CD4-positive, alpha-beta T cell treated with Interleukin-12 subunit alpha and Interleukin-12 subunit beta, for 1 hour (primary cell): Measurements from ENCODE around the gene SLC25A25.
"Not testable (repeated sequence)": the region's sequence is repeated elsewhere in the genome, so short reads cannot be mapped to it uniquely, and the experiment has no call there.

Source experiments
- DNase-seq: peaks from one replicate; pipeline ENCODE4 v3.0.0-alpha.2; 2020

Gene SLC25A25

GRCh38 chr9:128053560-128053959 is 14.5 kb upstream of the SLC25A25 start:
- no peak for DNase-seq

DNA sequence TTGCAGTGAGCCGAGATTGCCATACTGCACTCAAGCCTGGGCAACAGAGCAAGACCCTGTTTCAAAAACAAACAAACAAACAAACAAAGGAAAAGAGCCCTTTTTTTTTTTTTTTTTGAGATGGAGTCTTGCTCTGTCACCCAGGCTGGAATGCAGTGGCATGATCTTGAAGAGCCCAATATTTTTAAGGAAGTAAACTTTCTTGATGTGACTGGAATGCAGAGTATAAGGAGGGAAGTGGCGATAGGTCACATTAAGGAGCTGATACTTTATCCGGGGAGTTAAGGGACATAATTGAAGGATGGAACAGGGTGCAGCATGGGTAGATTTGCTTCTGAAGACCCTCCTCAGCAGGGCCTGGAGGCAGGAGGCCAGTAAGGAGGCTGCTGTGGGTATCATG is 13.9 kb upstream of the SLC25A25 start:
- no peak for DNase-seq

GRCh38 chr9:128055344-128056040 is 12.5 kb upstream of the SLC25A25 start:
- no peak for DNase-seq

DNA sequence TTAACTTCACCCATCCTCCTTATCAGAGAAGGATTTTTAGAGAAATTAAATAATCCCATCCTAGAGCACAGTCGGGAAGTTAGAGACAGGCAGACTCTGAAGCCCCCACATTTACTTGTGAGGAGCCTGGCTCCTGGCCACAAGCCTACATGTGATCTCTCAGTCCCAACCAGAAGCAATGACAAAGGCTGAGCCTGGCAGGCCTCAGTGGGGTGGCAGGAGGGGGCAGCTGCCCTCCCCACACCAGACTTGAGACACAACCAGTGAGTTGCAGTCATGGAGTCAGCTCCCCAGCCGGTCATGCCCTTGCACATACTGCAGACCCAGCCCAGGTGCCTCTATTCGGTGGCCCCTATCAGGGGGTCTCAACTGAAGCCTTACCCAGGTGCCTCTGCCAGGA is 11.9 kb upstream of the SLC25A25 start:
- no peak for DNase-seq

GRCh38 chr9:128056887-128057723 is 10.9 kb upstream of the SLC25A25 start:
- DNase-seq = no peak

- no peak for DNase-seq
Measured at GRCh38 chr9:128057724-128058409, 10.2 kb upstream of the SLC25A25 start.

DNA sequence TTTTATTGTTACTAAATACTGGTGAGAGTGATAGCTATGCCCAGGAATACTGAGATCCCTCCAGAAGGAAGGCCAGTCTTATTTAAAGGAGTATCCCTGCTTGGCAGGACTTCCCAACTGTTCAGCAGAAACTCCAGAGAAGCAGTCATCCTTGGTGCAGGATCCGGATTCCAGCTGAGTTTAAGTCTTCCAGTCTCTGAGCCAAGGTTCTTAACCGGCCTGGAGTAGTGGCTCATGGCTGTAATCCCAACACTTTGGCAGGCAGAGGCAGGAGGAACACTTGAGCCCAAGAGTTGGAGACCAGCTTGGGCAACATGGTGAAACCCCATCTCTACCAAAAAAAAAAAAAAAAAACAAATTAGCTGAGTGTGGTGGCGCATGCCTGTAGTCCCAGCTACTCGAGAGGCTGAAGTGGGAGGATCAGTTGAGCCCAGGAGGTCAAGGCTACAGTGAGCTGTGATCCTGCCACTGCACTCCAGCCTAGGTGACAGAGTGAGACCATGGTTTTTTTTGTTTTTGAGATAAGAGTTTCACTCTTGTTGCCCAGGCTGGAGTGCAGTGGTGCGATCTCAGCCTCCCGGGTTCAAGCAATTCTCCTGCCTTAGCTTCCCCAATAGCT is 8.6 kb upstream of the SLC25A25 start:
- DNase-seq = no peak

GRCh38 chr9:128061275-128061960 is 6.6 kb upstream of the SLC25A25 start:
- no peak for DNase-seq

DNA sequence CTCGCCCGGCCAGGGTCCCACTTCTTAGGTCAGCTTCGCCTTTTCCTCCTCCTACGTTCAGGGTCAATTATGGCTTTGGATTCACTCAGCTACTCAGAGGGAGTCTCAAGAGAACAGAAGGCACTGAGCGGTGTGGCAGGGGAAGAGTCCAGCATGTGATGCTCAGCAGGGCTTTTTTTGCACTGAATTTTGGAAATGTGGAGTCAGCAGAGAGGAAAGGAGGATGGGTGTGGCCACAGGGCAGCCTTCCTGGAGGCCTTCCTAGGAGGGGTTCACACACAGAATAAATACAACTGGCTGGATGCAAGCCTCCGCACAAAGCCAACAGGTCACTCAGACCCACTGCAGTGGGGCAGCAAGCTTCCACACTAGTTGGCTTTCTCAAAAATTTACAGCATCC is 5.8 kb upstream of the SLC25A25 start:
- no peak for DNase-seq

- DNase-seq = no peak
Measured at GRCh38 chr9:128062846-128063831, 4.9 kb upstream of the SLC25A25 start.

- no peak for DNase-seq
Measured at GRCh38 chr9:128065907-128066712, 1.9 kb upstream of the SLC25A25 start.

- peak; percentile 99 for DNase-seq
Measured at GRCh38 chr9:128066713-128067644, 1.1 kb upstream of the SLC25A25 start, which contains the start of gene NAIF1. NAIF1 (minus strand) TSS chr9:128067320; CDS start chr9:128067101, 219 bp downstream.

- peak; percentile 38 for DNase-seq
Measured at GRCh38 chr9:128068386-128069205, 564 bp downstream of the SLC25A25 start.

- no peak for DNase-seq
Measured at GRCh38 chr9:128070874-128071273, 2.8 kb downstream of the SLC25A25 start.

DNA sequence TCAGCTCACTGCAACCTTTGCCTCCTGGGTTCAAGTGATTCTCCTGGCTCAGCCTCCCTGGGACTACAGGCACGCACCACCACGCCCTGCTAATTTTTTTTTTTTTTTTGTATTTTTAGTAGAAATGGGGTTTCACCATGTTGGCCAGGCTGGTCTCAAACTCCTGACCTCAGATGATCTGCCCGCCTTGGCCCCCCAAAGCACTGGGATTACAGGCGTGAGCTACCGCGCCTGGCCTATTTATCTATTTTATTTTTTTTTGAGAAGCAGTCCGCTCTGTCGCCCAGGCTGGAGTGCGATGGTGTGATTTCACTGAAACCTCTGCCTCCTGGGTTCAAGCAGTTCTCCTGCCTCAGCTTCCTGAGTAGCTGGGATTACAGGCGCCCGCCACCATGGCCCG is 3.4 kb downstream of the SLC25A25 start:
- DNase-seq = not testable (repeated sequence)

- peak; percentile 73 for DNase-seq
Measured at GRCh38 chr9:128072144-128073021, 4.4 kb downstream of the SLC25A25 start.

DNA sequence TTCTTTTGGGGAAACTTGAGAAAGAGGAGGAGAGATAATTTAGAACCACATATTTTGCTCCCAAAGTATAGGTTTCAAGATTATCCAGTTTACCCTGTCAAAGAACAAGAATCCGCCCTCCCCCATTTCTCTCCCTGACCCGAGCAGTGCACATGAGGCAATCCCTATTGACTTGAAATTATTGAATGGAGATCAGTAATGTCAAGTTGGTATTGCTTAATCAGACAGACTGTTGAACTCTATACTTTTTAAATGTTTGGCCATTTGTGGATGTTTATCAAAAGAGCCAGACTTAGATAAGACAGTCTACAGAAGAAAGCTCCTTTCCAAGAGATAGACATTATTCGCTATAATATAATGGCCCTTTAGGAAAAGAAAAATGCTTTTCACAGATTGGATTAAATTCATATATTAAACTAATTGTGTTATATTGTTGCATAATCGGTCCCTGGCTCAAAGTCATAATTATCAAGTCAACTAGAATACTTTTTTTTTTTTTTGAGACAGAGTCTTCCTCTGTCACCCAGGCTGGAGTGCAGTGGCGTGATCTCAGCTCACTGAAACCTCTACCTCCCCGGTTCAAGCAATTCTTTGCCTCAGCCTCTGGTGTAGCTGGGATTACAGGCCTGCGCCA is 5.3 kb downstream of the SLC25A25 start:
- DNase-seq = no peak
